BE2C (cell line): Measurements from ENCODE around the gene ITGA6.

Source experiments
- DNase-seq: peaks from one replicate; pipeline ENCODE4 v3.0.0-alpha.2; 2020
- H3K27me3 ChIP-seq: fragments of 250-450 bp; sonication (Bioruptor Pico); 2 replicates; pipeline ENCODE4 v1.5.1; 2020; ENCODE audit warnings: mild to moderate bottlenecking
- H3K36me3 ChIP-seq: fragments of 250-450 bp; sonication (Bioruptor Pico); 2 replicates; pipeline ENCODE4 v1.5.1; 2020; ENCODE audit warnings: mild to moderate bottlenecking
- H3K4me1 ChIP-seq: fragments of 250-450 bp; sonication (Bioruptor Pico); 2 replicates; pipeline ENCODE4 v1.5.1; 2020
- H3K4me3 ChIP-seq: 2 replicates; pipeline ENCODE4 v1.5.1; 2011; ENCODE audit warnings: low read depth, low read length
- H3K9me3 ChIP-seq: fragments of 250-450 bp; sonication (Bioruptor Pico); 2 replicates; pipeline ENCODE4 v1.5.1; 2020
- TF ChIP-seq, protein P1 (sequence below): IDR thresholded peaks from 2 replicates; pipeline ENCODE4 v1.5.1; 2012; ENCODE audit warnings: mild to moderate bottlenecking, low read depth, low read length

ITGA6 gene

DNA sequence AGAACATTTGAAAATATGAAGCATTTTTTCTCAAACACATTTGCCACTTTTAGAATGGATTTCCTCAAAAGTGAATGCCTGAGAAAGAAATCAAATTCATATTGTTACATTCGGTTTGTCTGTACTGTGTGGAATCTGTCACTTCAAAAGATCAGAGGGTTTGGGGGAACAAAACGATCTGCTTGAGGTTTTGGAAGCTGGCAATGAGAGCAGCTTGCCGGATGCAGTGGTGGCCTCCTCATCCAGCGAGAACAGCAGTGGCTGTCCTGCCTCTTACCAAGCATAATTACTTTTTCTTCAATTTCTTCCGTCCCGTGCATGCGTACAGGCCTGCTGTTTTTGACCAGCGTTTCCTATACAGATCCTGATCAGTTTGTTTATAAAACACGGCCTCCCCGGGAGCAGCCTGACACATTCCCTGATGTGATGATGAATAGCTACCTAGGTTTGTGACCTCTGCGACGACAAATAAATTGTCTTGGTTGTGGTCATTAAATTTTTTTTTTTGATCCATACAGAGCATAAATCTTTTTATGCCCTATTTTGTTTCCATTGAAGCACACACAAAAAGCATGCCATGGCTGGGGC, 45.2 kb downstream of the ITGA6 start:
- TF ChIP-seq, protein P1, sequence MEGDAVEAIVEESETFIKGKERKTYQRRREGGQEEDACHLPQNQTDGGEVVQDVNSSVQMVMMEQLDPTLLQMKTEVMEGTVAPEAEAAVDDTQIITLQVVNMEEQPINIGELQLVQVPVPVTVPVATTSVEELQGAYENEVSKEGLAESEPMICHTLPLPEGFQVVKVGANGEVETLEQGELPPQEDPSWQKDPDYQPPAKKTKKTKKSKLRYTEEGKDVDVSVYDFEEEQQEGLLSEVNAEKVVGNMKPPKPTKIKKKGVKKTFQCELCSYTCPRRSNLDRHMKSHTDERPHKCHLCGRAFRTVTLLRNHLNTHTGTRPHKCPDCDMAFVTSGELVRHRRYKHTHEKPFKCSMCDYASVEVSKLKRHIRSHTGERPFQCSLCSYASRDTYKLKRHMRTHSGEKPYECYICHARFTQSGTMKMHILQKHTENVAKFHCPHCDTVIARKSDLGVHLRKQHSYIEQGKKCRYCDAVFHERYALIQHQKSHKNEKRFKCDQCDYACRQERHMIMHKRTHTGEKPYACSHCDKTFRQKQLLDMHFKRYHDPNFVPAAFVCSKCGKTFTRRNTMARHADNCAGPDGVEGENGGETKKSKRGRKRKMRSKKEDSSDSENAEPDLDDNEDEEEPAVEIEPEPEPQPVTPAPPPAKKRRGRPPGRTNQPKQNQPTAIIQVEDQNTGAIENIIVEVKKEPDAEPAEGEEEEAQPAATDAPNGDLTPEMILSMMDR = no peak
- H3K4me1 ChIP-seq = no peaks in the 10 kb centered on the region
- H3K4me3 ChIP-seq = no peak overlapping the region
- no peaks in the 10 kb centered on the region for H3K9me3 ChIP-seq
- no peaks in the 10 kb centered on the region for H3K27me3 ChIP-seq
- no peak for DNase-seq
- H3K36me3 ChIP-seq = no peaks in the 10 kb centered on the region

DNA sequence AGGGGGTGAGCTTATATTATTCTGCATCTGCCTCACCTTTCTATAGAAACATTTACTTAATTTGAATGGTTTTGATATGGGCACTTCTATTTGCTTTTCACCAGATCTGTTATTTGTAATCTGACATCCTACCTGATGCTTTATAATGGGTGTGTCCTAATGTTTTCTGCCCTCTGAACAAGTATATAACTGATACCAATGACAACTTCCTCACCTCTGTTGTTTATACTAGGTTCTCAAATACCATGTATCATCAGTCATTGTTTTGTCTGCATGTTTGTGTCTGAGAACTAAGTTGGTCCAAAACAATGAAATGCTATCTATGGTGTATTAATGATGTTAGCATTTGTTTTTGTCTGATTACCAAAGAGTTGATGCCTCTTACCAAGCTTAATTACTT, 45.8 kb downstream of the ITGA6 start:
- no peak overlapping the region for H3K4me3 ChIP-seq
- TF ChIP-seq, protein P1 = no peak
- H3K27me3 ChIP-seq = no peaks in the 10 kb centered on the region
- no peaks in the 10 kb centered on the region for H3K36me3 ChIP-seq
- no peak for DNase-seq
- no peaks in the 10 kb centered on the region for H3K9me3 ChIP-seq
- no peaks in the 10 kb centered on the region for H3K4me1 ChIP-seq

DNA sequence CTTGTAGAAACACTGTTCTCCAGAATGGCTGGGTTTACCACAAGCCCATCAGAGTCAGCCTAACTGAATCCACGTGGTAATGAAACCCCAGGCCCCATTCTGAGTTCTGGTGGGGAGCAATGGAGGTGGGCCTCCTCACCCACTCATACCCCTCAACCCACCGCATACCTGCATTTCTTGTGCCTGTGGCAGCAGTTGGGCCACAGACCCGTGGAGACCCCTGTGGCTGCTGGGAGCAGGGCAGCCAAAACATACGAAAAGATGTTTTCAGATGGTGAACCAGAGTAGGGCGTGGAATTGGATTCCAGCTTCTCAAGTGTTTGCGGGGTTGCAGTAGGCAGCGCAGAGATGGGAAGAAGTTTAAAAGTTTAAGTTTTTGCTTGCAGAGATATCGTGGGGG, 51.0 kb downstream of the ITGA6 start:
- TF ChIP-seq, protein P1 = no peak
- H3K4me3 ChIP-seq = no peak overlapping the region
- H3K27me3 ChIP-seq = no peaks in the 10 kb centered on the region
- H3K9me3 ChIP-seq = no peaks in the 10 kb centered on the region
- DNase-seq = no peak
- H3K36me3 ChIP-seq = no peaks in the 10 kb centered on the region
- no peaks in the 10 kb centered on the region for H3K4me1 ChIP-seq

DNA sequence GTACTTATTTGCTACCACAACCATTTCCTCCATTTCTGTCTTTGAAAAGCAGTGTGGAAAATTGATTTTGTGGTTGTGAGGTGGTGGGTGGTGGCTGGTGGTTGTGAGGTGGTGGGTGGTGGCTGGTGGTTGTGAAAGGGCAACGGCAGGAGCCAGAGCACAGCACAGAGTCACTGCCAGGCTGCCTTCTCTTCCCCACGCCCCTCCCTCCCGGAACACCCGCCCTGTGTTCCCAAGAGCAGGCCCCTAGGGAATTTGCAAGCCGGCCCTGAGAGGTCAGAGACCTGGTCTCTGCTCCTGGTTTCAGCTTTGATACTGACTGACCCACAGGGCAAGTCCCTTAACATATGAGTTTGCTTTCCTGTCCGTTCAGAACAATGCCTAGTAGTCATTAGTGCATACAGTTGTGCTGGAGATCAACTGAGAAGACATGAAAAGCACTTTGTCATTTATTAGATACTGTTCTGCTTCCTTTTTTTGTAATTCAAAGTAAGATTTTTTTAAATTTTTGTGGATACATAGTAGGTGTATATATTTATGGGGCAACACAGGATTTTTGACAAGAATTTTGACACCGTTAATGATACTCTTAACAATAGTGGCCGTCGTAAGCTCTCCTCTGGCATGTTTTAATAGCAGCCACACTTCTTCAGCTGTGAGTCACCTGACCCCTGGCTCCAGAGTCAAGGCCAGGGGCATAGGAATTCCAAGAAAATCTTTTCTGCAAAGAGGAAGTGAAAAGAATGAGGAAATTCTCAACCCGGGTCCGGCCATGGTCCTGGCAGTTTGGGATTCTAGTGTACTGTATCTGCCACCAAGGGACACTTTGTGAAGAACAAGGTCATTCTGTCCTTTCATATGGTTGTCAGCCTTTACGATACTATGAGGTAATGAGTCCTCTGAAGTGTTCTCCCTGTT, 53.2 kb downstream of the ITGA6 start:
- no peak overlapping the region for H3K4me3 ChIP-seq
- DNase-seq = no peak
- H3K36me3 ChIP-seq = no peaks in the 10 kb centered on the region
- TF ChIP-seq, protein P1 = no peak
- no peaks in the 10 kb centered on the region for H3K4me1 ChIP-seq
- no peaks in the 10 kb centered on the region for H3K9me3 ChIP-seq
- no peaks in the 10 kb centered on the region for H3K27me3 ChIP-seq

DNA sequence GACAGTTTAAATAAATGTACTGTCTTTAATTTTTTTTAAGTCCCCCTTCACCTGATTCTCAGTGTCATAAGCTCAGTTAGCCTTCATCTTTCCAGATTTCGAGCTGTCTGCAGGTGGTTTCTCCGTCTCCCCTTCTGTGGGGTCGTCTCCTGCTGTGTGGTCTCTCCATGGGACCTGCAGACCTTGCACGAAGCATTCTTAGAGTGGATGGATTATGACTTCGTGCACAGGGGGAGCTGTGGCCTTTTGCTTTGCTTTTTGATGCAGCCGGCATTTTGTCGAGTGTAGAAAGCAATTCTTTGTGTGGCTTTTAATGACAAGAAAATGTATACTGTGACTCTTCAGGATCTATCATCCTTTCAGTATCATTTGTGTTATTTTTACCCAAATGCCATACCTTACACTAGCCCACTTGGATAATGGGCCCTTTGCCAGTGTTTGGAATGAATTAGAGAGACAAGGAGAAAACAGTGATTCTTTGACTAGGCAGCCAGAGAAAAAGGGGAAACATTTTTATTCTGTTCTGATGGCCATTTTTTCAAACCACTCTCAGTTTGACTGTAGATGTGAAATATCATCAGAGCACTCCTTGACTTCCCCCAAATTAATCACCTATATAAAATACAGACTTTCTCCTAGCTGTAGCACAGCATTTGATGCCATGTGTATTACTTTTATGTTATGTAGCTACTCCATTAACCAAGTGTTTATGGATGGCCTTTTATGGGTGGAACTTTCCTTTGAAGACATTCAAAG, 54.3 kb downstream of the ITGA6 start:
- TF ChIP-seq, protein P1 = no peak
- H3K4me3 ChIP-seq = no peak overlapping the region
- no peaks in the 10 kb centered on the region for H3K4me1 ChIP-seq
- H3K27me3 ChIP-seq = no peaks in the 10 kb centered on the region
- no peak for DNase-seq
- no peaks in the 10 kb centered on the region for H3K36me3 ChIP-seq
- H3K9me3 ChIP-seq = no peaks in the 10 kb centered on the region

DNA sequence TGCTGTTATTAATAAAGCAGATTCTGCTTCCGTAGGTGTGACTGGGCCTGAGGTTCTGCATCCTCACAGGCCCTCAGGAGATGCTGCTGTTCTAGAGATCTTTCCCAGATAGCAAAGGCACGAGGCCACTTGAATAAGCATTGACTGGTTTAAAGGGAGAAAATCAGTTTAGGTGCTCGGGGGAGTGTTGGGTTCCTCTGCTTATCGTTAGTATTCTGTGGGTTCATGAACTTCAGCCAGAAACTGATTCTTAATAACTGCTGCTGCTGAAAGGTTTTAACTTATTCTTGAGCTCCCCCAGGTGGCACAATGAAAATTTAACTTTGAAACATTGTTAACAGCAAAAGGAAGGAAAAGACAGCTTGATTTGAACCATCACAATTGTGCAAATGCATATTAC, 56.9 kb downstream of the ITGA6 start:
- no peak for DNase-seq
- Histone ChIP-seq H3K4me3 (no peak overlapping the region), H3K4me1 (no peaks in the 10 kb centered on the region), H3K27me3 (no peaks in the 10 kb centered on the region), H3K36me3 (no peaks in the 10 kb centered on the region), H3K9me3 (no peaks in the 10 kb centered on the region)
- TF ChIP-seq, protein P1 = peak; percentile 32
